GM12801 (cell line): ENCODE measurements around the gene CINP.

Experiments
- TF ChIP-seq, protein P1 (sequence below): IDR thresholded peaks from one replicate; pipeline ENCODE4 v1.5.1; 2011; ENCODE audit warnings: control low read depth; ENCODE audit not compliant: insufficient read length; ENCODE audit errors: extremely low read depth

CINP gene

GRCh38 chr14:102362545-102363181 lies at the start of gene CINP, which contains the start of gene TECPR2:
Gene CINP (minus strand): TSS chr14:102362890. CDS start chr14:102362851, 39 bp downstream.
Gene TECPR2 (plus strand): TSS chr14:102362941. CDS start chr14:102376722, 13,781 bp downstream.
- TF ChIP-seq, protein P1, sequence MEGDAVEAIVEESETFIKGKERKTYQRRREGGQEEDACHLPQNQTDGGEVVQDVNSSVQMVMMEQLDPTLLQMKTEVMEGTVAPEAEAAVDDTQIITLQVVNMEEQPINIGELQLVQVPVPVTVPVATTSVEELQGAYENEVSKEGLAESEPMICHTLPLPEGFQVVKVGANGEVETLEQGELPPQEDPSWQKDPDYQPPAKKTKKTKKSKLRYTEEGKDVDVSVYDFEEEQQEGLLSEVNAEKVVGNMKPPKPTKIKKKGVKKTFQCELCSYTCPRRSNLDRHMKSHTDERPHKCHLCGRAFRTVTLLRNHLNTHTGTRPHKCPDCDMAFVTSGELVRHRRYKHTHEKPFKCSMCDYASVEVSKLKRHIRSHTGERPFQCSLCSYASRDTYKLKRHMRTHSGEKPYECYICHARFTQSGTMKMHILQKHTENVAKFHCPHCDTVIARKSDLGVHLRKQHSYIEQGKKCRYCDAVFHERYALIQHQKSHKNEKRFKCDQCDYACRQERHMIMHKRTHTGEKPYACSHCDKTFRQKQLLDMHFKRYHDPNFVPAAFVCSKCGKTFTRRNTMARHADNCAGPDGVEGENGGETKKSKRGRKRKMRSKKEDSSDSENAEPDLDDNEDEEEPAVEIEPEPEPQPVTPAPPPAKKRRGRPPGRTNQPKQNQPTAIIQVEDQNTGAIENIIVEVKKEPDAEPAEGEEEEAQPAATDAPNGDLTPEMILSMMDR = no peak

DNA sequence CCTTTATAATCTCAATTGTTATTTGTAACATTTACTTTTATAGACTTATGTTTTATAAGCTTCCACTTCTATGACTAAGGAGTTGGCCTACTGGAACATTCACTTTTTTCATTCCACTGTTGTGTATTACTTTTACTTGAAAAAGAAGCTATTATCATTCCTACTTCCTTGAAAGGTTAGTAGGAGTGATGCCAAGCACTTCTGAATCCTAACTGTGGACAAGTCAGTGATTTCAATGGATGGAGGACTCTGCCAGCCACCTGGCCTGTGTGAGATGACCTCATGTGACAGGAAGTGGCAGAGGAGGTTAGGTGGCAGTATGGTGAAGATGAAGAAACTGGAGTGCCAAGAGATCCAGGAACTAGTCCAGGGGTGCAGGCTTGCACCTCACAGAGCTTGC lies 46.0 kb upstream of the CINP start:
- TF ChIP-seq, protein P1 = no peak

DNA sequence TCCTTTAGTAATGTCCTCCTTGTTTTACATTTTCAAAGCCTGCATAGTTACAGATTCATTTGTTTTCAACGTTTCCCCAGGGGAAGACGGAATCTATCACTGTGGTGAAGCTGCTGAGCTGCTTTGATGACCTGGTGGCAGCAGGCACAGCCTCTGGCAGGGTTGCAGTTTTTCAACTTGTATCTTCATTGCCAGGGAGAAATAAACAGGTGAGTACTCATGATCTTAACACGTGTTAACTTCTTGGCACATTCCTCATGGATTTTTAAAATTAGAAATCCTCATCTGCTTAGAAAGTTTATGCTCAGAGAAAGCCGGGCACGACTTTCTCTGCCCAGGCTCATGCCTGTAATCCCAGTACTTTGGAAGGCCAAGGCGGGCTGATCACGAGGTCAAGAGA lies 44.6 kb upstream of the CINP start:
- TF ChIP-seq, protein P1 = no peak

GRCh38 chr14:102403028-102403427 lies 40.3 kb upstream of the CINP start:
- TF ChIP-seq, protein P1 = no peak

DNA sequence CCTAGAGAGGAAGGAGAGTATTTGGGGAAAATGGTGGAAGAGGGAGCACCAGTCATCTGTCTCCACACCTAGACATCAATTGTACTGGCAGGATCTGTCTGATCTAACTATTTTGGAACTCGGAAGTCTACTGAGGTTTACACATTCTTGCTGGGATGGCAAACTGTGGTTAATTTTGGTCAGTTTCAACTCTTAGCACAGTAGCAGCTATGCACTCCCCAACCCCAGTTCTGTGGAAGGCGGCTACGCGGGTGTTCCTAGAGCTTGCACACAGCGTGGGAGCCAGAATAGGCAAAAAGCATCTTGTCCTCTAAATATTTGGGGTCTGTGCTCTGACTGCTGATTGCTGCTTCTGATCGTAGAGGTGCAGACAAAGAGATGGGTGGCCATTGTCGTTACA lies 33.8 kb upstream of the CINP start:
- TF ChIP-seq, protein P1 = no peak

DNA sequence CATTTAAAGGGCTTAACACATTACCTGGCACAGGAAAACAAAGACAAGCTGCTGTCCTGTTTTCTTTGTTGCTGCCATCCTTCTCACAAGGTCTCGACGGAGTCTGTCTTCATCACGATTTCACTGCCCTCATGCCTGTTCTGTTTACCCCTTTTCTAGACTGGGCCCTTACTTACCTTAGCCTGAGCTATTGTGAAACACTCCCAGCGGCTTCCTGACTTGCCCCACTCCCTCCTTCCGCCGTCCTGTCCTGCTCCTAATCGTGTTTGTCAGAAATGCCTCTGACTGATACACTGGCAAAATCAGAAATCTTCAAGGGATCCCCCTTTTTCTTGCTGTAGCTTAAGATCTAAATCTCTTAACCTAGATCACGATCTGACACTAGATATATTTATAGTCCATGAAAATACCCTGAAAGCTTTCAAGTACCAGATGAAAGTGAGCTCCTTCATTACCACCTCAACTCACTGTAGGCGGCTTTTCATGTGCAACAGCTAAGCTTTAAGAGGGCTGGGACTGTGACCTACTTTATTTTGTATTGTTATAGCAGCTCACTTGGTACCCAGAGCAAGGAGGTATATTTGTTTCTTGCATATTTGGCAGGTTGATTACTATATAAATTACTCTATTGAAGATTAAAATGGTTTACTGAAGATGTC lies 32.2 kb upstream of the CINP start:
- TF ChIP-seq, protein P1 = no peak

GRCh38 chr14:102392506-102392905 lies 29.8 kb upstream of the CINP start:
- TF ChIP-seq, protein P1 = no peak
